Effector CD8-positive, alpha-beta T cell (primary cell): Measurements from ENCODE around the gene RAPGEF4.

ENCODE experiments used
- DNase-seq: peaks from one replicate; lab custom pipeline; 2025; lab: John Stamatoyannopoulos, UW

RAPGEF4 gene

GRCh38 chr2:172905937-172906811 is 170.5 kb downstream of the RAPGEF4 start:
- no peak for DNase-seq

- no peak for DNase-seq
These were observed 172.6 kb downstream of the RAPGEF4 start for GRCh38 chr2:172908275-172908674.

- no peak for DNase-seq
These were observed 173.8 kb downstream of the RAPGEF4 start for GRCh38 chr2:172909454-172909853.

GRCh38 chr2:172912266-172912665 is 176.6 kb downstream of the RAPGEF4 start:
- DNase-seq = no peak

- no peak for DNase-seq
These were observed 178.8 kb downstream of the RAPGEF4 start for GRCh38 chr2:172914341-172915008.

- DNase-seq = no peak
These were observed 182.1 kb downstream of the RAPGEF4 start for GRCh38 chr2:172917716-172918115.

GRCh38 chr2:172919732-172920131 is 184.1 kb downstream of the RAPGEF4 start:
- no peak for DNase-seq

GRCh38 chr2:172921532-172922236 is 186.0 kb downstream of the RAPGEF4 start:
- DNase-seq = no peak

- DNase-seq = no peak
These were observed 186.7 kb downstream of the RAPGEF4 start for GRCh38 chr2:172922306-172922705.

- no peak for DNase-seq
These were observed 187.2 kb downstream of the RAPGEF4 start for GRCh38 chr2:172922815-172923214.

GRCh38 chr2:172924097-172924660 is 188.5 kb downstream of the RAPGEF4 start:
- no peak for DNase-seq

- DNase-seq = no peak
These were observed 190.0 kb downstream of the RAPGEF4 start for GRCh38 chr2:172925600-172925999.

- DNase-seq = no peak
These were observed 191.4 kb downstream of the RAPGEF4 start for GRCh38 chr2:172926785-172927640.

GRCh38 chr2:172927641-172928357 is 192.2 kb downstream of the RAPGEF4 start:
- no peak for DNase-seq

- DNase-seq = no peak
These were observed 193.1 kb downstream of the RAPGEF4 start for GRCh38 chr2:172928756-172929155.

- DNase-seq = no peak
These were observed 194.0 kb downstream of the RAPGEF4 start for GRCh38 chr2:172929644-172930043.

GRCh38 chr2:172930871-172931255 is 195.2 kb downstream of the RAPGEF4 start:
- DNase-seq = no peak

- DNase-seq = no peak
These were observed 195.7 kb downstream of the RAPGEF4 start for GRCh38 chr2:172931256-172931894.

GRCh38 chr2:172931918-172932520 is 196.4 kb downstream of the RAPGEF4 start:
- peak; percentile 41 for DNase-seq
